Adrenal gland (tissue), 5 donors: Measurements from ENCODE around the gene CIZ1.

ENCODE experiments used
- POLR2A ChIP-seq, 2 donors: fragments of 450-650 bp; IDR thresholded peaks; one replicate each; pipeline ENCODE4 v1.6.1; 2017; ENCODE audit warnings: antibody characterized with exemption in 2 of 2, mild to moderate bottlenecking in 2 of 2, moderate library complexity in 1 of 2
- TF ChIP-seq, protein P1 (sequence below), 6 experiments: fragments of 450-650 bp in 4 of 6; fragments of 200-600 bp in 2 of 6; sonication (generic) in 1 of 6; IDR thresholded peaks; 1 replicate in 5 of 6; 2 replicates in 1 of 6; pipeline versions ENCODE4 v1.5.1 to v1.8.0; 2016 to 2021; ENCODE audit warnings: antibody characterized with exemption in 6 of 6, mild to moderate bottlenecking in 2 of 6, moderate library complexity in 1 of 6
- donor health status: DM: no; HTN: no; CAD: no.

DNA sequence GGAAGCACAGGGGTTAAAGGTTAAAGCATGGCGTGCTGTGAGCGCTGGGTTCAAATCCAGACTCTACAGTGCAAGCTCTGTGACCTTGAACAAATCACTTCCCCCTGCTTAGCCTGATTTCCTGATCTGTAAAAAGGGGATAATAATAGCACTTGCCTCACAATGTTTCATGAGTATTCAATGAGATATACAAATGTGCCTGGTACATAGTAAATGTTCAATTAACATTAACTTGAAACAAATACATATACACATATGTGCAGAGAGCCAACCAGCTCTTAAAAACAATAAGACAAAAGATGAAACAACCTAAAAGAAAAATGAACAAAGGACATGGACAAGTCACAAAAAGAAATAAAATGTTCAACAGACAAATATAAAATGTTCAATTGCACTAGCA is 4.0 kb downstream of the CIZ1 start:
- TF ChIP-seq, protein P1, sequence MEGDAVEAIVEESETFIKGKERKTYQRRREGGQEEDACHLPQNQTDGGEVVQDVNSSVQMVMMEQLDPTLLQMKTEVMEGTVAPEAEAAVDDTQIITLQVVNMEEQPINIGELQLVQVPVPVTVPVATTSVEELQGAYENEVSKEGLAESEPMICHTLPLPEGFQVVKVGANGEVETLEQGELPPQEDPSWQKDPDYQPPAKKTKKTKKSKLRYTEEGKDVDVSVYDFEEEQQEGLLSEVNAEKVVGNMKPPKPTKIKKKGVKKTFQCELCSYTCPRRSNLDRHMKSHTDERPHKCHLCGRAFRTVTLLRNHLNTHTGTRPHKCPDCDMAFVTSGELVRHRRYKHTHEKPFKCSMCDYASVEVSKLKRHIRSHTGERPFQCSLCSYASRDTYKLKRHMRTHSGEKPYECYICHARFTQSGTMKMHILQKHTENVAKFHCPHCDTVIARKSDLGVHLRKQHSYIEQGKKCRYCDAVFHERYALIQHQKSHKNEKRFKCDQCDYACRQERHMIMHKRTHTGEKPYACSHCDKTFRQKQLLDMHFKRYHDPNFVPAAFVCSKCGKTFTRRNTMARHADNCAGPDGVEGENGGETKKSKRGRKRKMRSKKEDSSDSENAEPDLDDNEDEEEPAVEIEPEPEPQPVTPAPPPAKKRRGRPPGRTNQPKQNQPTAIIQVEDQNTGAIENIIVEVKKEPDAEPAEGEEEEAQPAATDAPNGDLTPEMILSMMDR (IDR thresholded peaks at IDR 0.05), result no peak
- TF ChIP-seq POLR2A (IDR thresholded peaks at IDR 0.05), result no peak
